HepG2 (cell line): ENCODE data around the gene RIPOR1. TPM values are rescaled to one million over a fixed set of nuclear protein-coding genes. Genes with fewer than 3 reads are reported as not detected.

Experiments used
- ATAC-seq: fragments of 200-7000 bp; cut with Tn5 transposase; 3 replicates; pipeline ENCODE4 v1.9.1; 2020; ENCODE audit warnings: mild to moderate bottlenecking, moderate library complexity
- BruUV-seq: library from RNA; stranded (reverse); fragments of 400-500 nt; replicated peaks from 2 replicates; lab custom pipeline; 2021; lab: Mats Ljungman, UMichigan
- CTCF ChIA-PET: fragments of 300-600 bp; formaldehyde crosslinking; extraction: SDS; loops from one replicate; lab custom pipeline; 2021; ENCODE audit warnings: low total read pairs, inconsistent platforms, low intra/inter-chr PET ratio; lab: Yijun Ruan, JAX
- POLR2A ChIA-PET: fragments of 350-600 bp; sonication (Branson Sonifier 250); formaldehyde crosslinking; loops from one replicate; lab custom pipeline; 2020; ENCODE audit warnings: antibody characterized with exemption, inconsistent platforms; lab: Yijun Ruan, JAX
- DNase-seq: peaks from one replicate; pipeline ENCODE4 v3.0.0-alpha.2; 2015; ENCODE audit warnings: low spot score
- FAIRE-seq: peaks from 3 replicates; lab custom pipeline; 2011; peaks lifted over from hg19 to GRCh38; lab: Jason Lieb, UNC
- H2AFZ ChIP-seq: one replicate; pipeline ENCODE4 v1.6.1; 2011; ENCODE audit warnings: low read length, inconsistent platforms
- H3K27ac ChIP-seq: fragments of 300-600 bp; 3 replicates; pipeline ENCODE4 v1.8.0; 2011; ENCODE audit warnings: mixed run types, mild to moderate bottlenecking, mixed read lengths, low read length, inconsistent platforms; ENCODE audit not compliant: insufficient read depth; ENCODE audit errors: extremely low read length
- H3K27me3 ChIP-seq, 2 experiments: fragments of 200-600 bp in 1 of 2; 2 replicates in 1 of 2; 3 replicates in 1 of 2; pipeline versions ENCODE4 v1.6.0 to v1.8.0; 2011; ENCODE audit warnings: low read length in 2 of 2, mild to moderate bottlenecking in 2 of 2, moderate library complexity in 2 of 2, inconsistent platforms in 1 of 2; ENCODE audit not compliant: insufficient read depth in 2 of 2, control insufficient read depth in 1 of 2
- H3K36me3 ChIP-seq, 2 experiments: fragments of 200-600 bp in 1 of 2; replicated peaks in 1 of 2; 2 replicates in 1 of 2; 3 replicates in 1 of 2; pipeline versions ENCODE4 v1.5.1 to v1.8.0; 2011; ENCODE audit warnings: low read length in 2 of 2, inconsistent platforms in 1 of 2; ENCODE audit not compliant: insufficient read depth in 2 of 2, control insufficient read depth in 1 of 2
- H3K4me1 ChIP-seq: 2 replicates; pipeline ENCODE4 v1.5.1; 2012; ENCODE audit warnings: low read length, inconsistent platforms; ENCODE audit not compliant: insufficient read depth
- H3K4me2 ChIP-seq: 2 replicates; pipeline ENCODE4 v1.6.0; 2011; ENCODE audit warnings: low read depth, low read length, inconsistent platforms
- H3K4me3 ChIP-seq, 3 experiments: fragments of 200-600 bp in 1 of 3; sonication (generic), shearing (Covaris generic) in 1 of 3; replicated peaks in 1 of 3; 2 replicates each; pipeline ENCODE4 v1.5.1; 2011 to 2016; ENCODE audit warnings: low read length in 3 of 3, inconsistent platforms in 2 of 3, low read depth in 2 of 3, mild to moderate bottlenecking in 2 of 3, control low read depth in 1 of 3, mixed read lengths in 1 of 3; ENCODE audit not compliant: insufficient read depth in 1 of 3
- H3K79me2 ChIP-seq: one replicate; pipeline ENCODE4 v1.6.1; 2011; ENCODE audit warnings: low read length, inconsistent platforms; ENCODE audit not compliant: insufficient read depth
- H3K9ac ChIP-seq: 2 replicates; pipeline ENCODE4 v1.6.0; 2011; ENCODE audit warnings: mild to moderate bottlenecking, low read depth, low read length, inconsistent platforms; ENCODE audit not compliant: insufficient read depth
- H3K9me3 ChIP-seq: 2 replicates; pipeline ENCODE4 v1.5.1; 2012; ENCODE audit warnings: mild to moderate bottlenecking, low read length
- H4K20me1 ChIP-seq: 2 replicates; pipeline ENCODE4 v1.6.0; 2011; ENCODE audit warnings: inconsistent platforms, mild to moderate bottlenecking, low read length, moderate library complexity; ENCODE audit not compliant: insufficient read depth
- FOXA3 ChIP-seq: IDR thresholded peaks from 2 replicates; pipeline ENCODE4 v1.6.1; 2016; ENCODE audit warnings: missing genetic modification reagents, missing compliant biosample characterization
- NFIC ChIP-seq: IDR thresholded peaks from 2 replicates; pipeline ENCODE4 v1.6.1; 2012; ENCODE audit warnings: mild to moderate bottlenecking, low read length, inconsistent platforms
- POLR2A ChIP-seq, 2 experiments: IDR thresholded peaks; 2 replicates each; pipeline ENCODE4 v1.6.1; 2011; ENCODE audit warnings: low read depth in 2 of 2, low read length in 2 of 2, mild to moderate bottlenecking in 1 of 2, moderate library complexity in 1 of 2; ENCODE audit not compliant: insufficient read depth in 1 of 2
- RBM22 ChIP-seq: fragments of 200-400 bp; formaldehyde crosslinking; optimal IDR thresholded peaks from 2 replicates; pipeline ENCODE3; 2017; ENCODE audit warnings: mild to moderate bottlenecking, low read length, moderate library complexity
- ZNF354B ChIP-seq: sonication (generic); formaldehyde crosslinking; IDR thresholded peaks from 2 replicates; pipeline ENCODE4 v1.8.0; 2022; ENCODE audit warnings: mild to moderate bottlenecking, missing genetic modification reagents
- ZNF430 ChIP-seq: sonication (generic); formaldehyde crosslinking; IDR thresholded peaks from 2 replicates; pipeline ENCODE4 v1.9.0; 2021; ENCODE audit warnings: mild to moderate bottlenecking, missing genetic modification reagents
- WGBS: methylation state at CpG from one replicate; pipeline ENCODE4 v1.1.6; 2017; ENCODE audit warnings: low lambda C conversion rate; 5-methylcytosine and 5-hydroxymethylcytosine counted together
- in situ Hi-C: cut with HindIII; loops from 2 replicates; pipeline ENCODE4 v1.10.0; 2017; ENCODE audit warnings: low pct_unique_long_range_greater_than_20kb; ENCODE audit not compliant: extremely low pct_ligation_motif_present
- intact Hi-C: fragments of 100-400 bp; cut with micrococcal nuclease; formaldehyde crosslinking; loops from one replicate; pipeline ENCODE4 v1.10.0; 2022; ENCODE audit not compliant: unreplicated experiment
- polyA plus RNA-seq, 8 experiments: library from polyadenylated mRNA; depleted of rRNA in 3 of 8; stranded (reverse) in 7 of 8; unstranded in 1 of 8; fragments of >200 nt; fragmentation: Illumina TruSeq in 4 of 8; extraction: Trizol in 4 of 8; gene quantifications; 2 replicates each; pipeline versions ENCODE4 v1.2.1 to v1.2.3, GENCODE V29; 2011 to 2016; ENCODE audit warnings: low read depth in 4 of 8, missing spikeins in 1 of 8, mixed read lengths in 1 of 8; ENCODE audit not compliant: insufficient read depth in 1 of 8
- total RNA-seq, 5 experiments: library from RNA; depleted of rRNA; stranded (reverse); fragments of >200 nt; fragmentation: Illumina TruSeq; extraction: Trizol; gene quantifications; 2 replicates each; pipeline ENCODE4 v1.2.3, GENCODE V29; 2016; ENCODE audit warnings: low read depth in 1 of 5
- TF ChIP-seq, protein P1 (sequence below): sonication (generic); formaldehyde crosslinking; IDR thresholded peaks from 2 replicates; pipeline ENCODE4 v1.5.1; 2020; ENCODE audit warnings: missing genetic modification reagents, mild to moderate bottlenecking, borderline replicate concordance
- TF ChIP-seq, protein P2 (sequence below): sonication (generic); formaldehyde crosslinking; IDR thresholded peaks from 2 replicates; pipeline ENCODE4 v1.8.1; 2022; ENCODE audit warnings: low read depth, mild to moderate bottlenecking, missing genetic modification reagents
- TF ChIP-seq, protein P3 (sequence below): sonication (generic); formaldehyde crosslinking; IDR thresholded peaks from 2 replicates; pipeline ENCODE4 v1.9.0; 2021; ENCODE audit warnings: missing genetic modification reagents, mild to moderate bottlenecking, borderline replicate concordance

RIPOR1 gene
- total and polyA plus RNA-seq, 2 of the 13 experiments (the other 11 are each of a cell fraction or from before 2014, with no cell fraction given): 4.6 to 8.1 TPM

DNA sequence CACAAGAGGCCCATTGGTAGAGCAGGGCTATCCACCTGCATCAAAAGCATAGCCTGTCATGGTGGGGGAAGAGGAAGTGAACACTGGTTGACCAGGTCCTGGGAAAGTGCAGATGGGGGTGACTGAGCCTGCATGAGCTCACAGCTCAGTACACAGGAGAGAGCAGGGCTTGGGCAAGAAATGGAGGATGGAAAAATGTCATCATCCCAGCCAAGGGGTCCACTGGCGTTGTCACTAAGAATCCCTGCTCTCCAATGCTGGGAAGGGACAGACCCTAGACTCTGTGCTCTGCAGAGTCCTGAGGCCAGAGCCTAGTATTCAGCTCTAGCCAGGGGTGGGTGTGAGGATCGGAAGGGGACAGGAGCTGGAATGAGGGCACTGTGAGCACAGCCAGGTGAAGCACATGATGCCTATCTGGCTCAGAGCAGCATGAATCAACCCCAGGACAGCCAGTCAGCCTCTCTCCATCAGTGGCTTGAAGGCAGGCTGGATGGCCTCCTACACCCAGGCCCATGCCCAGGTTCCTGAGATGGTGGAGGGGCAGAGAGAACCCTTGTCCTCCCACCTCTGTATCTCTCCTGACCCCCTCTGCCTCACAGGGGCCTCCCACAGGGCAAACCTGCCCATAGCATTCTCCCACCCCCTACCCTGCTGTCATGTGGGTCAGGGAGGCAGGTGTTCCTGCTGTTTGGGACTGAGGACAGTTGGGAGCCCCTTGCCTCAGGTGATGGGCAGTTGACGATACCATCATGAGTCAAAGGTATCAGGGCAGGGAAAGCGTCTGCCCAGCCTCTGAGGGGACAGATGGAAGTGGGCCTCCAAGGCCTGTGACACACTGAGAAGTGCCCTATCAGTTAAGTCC, 19.9 kb downstream of the RIPOR1 start:
- CTCF ChIA-PET: interaction anchor here (2.5 to 3.5 kb wide), 2 partner anchors 97 to 119 kb away, joined by 20 to 37 read pairs; partner anchors contain the start of genes C16orf86, CARMIL2 and ENKD1
- FAIRE-seq (no peak), ATAC-seq (no peak), DNase-seq (no peak)
- no peaks in the 10 kb centered on the region for H3K27me3 ChIP-seq
- H2AFZ ChIP-seq: no peak overlapping the region
- H3K9me3 ChIP-seq: no peaks in the 10 kb centered on the region
- TF ChIP-seq NFIC (no peak), RBM22 (peak; percentile 29), ZNF354B (CRISPR knock-in tag) (no peak), POLR2A (IDR thresholded peaks at IDR 0.05; ENCODE audit: insufficient read depth in 1 of 2, low read depth in 2 of 2, low read length in 2 of 2) (0 out of 4 replicates have a peak, but pooled peaks of 1 of the 2 experiments have one; percentile 5)
- H3K36me3 ChIP-seq: peaks cover 0 to 2% of the 10 kb centered on the region in 2 experiments; a peak in 1 of 5 replicates
- in situ Hi-C loops: loop anchor here (5.0 kb wide), 1 partner anchor 99 kb away; the partner anchor contains the start of gene CARMIL2
- no TSS peak for BruUV-seq
- no peak overlapping the region for H3K27ac ChIP-seq
- no peak overlapping the region for H3K9ac ChIP-seq
- POLR2A ChIA-PET: interaction anchor here (2.5 kb wide), 1 partner anchor 14 kb away, joined by 17 read pairs; the partner anchor contains the start of gene CTCF
- intact Hi-C loops: no loop called here
- WGBS: 95% methylated on average over 4 of the region's 4 CpGs
- H3K4me3 ChIP-seq: no peak overlapping the region
- peaks cover 4% of the 10 kb centered on the region; the same call in 1 of the 2 replicates for H3K4me1 ChIP-seq
- no peaks in the 10 kb centered on the region for H3K79me2 ChIP-seq
- no peak overlapping the region for H3K4me2 ChIP-seq
- H4K20me1 ChIP-seq: no peaks in the 10 kb centered on the region; the same call in 1 of the 2 replicates

DNA sequence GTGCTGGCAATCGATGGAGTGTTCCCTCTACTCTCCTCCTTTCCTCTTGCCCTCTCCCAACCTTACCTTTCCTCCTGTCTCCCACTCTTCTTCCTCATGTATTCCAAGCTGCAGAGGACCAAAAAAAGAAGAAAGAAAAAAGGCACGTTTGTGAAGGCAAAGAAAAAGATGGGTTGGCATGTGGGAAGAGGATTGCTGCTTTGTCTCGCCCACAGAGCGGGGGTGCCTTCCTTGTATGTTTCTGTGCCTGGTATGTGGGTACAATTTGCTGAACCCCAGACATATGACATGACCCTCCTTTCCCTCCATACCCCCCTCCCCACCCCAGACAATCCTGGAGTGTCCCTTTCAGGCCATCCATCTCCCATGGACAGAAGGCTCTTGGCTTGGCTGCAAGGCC, 20.6 kb downstream of the RIPOR1 start:
- Histone ChIP-seq H3K27ac (no peak overlapping the region), H4K20me1 (no peaks in the 10 kb centered on the region; the same call in 1 of the 2 replicates), H2AFZ (no peak overlapping the region), H3K4me3 (no peak overlapping the region), H3K4me2 (no peak overlapping the region), H3K4me1 (peaks cover 4% of the 10 kb centered on the region; the same call in 1 of the 2 replicates), H3K79me2 (no peaks in the 10 kb centered on the region), H3K9ac (no peak overlapping the region), H3K9me3 (no peaks in the 10 kb centered on the region), H3K36me3 (peaks cover 0 to 2% of the 10 kb centered on the region in 2 experiments; a peak in 1 of 5 replicates), H3K27me3 (no peaks in the 10 kb centered on the region)
- ChIA-PET CTCF (interaction anchor here (3.5 kb wide), 1 partner anchor 96 kb away, joined by 37 read pairs; the partner anchor contains the start of gene CARMIL2), POLR2A (no interaction called here)
- ATAC-seq (no peak), DNase-seq (no peak), FAIRE-seq (no peak)
- WGBS: 82% methylated on average over 4 of the region's 4 CpGs
- intact Hi-C loops (no loop called here), in situ Hi-C loops (loop anchor here (5.0 kb wide), 1 partner anchor 98 kb away; the partner anchor contains the start of gene CARMIL2)
- no TSS peak for BruUV-seq
- TF ChIP-seq FOXA3 (no peak), ZNF430 (CRISPR knock-in tag) (no peak)
- TF ChIP-seq, protein P1, sequence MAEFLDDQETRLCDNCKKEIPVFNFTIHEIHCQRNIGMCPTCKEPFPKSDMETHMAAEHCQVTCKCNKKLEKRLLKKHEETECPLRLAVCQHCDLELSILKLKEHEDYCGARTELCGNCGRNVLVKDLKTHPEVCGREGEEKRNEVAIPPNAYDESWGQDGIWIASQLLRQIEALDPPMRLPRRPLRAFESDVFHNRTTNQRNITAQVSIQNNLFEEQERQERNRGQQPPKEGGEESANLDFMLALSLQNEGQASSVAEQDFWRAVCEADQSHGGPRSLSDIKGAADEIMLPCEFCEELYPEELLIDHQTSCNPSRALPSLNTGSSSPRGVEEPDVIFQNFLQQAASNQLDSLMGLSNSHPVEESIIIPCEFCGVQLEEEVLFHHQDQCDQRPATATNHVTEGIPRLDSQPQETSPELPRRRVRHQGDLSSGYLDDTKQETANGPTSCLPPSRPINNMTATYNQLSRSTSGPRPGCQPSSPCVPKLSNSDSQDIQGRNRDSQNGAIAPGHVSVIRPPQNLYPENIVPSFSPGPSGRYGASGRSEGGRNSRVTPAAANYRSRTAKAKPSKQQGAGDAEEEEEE (CRISPR knock-in tag): no peak
- TF ChIP-seq, protein P2, sequence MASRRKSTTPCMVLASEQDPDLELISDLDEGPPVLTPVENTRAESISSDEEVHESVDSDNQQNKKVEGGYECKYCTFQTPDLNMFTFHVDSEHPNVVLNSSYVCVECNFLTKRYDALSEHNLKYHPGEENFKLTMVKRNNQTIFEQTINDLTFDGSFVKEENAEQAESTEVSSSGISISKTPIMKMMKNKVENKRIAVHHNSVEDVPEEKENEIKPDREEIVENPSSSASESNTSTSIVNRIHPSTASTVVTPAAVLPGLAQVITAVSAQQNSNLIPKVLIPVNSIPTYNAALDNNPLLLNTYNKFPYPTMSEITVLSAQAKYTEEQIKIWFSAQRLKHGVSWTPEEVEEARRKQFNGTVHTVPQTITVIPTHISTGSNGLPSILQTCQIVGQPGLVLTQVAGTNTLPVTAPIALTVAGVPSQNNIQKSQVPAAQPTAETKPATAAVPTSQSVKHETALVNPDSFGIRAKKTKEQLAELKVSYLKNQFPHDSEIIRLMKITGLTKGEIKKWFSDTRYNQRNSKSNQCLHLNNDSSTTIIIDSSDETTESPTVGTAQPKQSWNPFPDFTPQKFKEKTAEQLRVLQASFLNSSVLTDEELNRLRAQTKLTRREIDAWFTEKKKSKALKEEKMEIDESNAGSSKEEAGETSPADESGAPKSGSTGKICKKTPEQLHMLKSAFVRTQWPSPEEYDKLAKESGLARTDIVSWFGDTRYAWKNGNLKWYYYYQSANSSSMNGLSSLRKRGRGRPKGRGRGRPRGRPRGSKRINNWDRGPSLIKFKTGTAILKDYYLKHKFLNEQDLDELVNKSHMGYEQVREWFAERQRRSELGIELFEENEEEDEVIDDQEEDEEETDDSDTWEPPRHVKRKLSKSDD (CRISPR knock-in tag): no peak
- TF ChIP-seq, protein P3, sequence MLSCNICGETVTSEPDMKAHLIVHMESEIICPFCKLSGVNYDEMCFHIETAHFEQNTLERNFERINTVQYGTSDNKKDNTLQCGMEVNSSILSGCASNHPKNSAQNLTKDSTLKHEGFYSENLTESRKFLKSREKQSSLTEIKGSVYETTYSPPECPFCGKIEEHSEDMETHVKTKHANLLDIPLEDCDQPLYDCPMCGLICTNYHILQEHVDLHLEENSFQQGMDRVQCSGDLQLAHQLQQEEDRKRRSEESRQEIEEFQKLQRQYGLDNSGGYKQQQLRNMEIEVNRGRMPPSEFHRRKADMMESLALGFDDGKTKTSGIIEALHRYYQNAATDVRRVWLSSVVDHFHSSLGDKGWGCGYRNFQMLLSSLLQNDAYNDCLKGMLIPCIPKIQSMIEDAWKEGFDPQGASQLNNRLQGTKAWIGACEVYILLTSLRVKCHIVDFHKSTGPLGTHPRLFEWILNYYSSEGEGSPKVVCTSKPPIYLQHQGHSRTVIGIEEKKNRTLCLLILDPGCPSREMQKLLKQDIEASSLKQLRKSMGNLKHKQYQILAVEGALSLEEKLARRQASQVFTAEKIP (CRISPR knock-in tag): no peak
